ENCODE data around the gene STK39. TPM values are rescaled to one million over a fixed set of nuclear protein-coding genes. Genes with fewer than 3 reads are reported as not detected.

The STK39 gene
- polyA plus RNA-seq, 1 experiment, result 25.2 TPM

- ChIA-PET POLR2A (no interaction called here), CTCF (no interaction called here)
- Histone ChIP-seq H3K27me3 (ENCODE audit: control insufficient read depth, insufficient read depth, low read length) (no peaks in the 10 kb centered on the region), H3K9me3 (ENCODE audit: control insufficient read depth, insufficient read depth, low read length) (no peaks in the 10 kb centered on the region), H3K4me3 (ENCODE audit: low read depth, low read length) (no peak overlapping the region), H3K27ac (ENCODE audit: low read depth, low read length) (no peak overlapping the region)
- DNase-seq (ENCODE audit: low read depth, low spot score), result no peak
- TF ChIP-seq CTCF (IDR thresholded peaks at IDR 0.05; ENCODE audit: low read depth, low read length), result no peak
Measured at GRCh38 chr2:168184681-168185513, 62.5 kb downstream of the STK39 start.

- CTCF ChIA-PET, result interaction anchor here (1.4 kb wide), 1 partner anchor 65 kb away, joined by 5 read pairs; no protein-coding TSS in a partner anchor
- no peak overlapping the region for H3K4me3 ChIP-seq (ENCODE audit: low read depth, low read length)
- H3K27ac ChIP-seq (ENCODE audit: low read depth, low read length), result no peak overlapping the region
- POLR2A ChIA-PET, result no interaction called here
- no peak for TF ChIP-seq CTCF (IDR thresholded peaks at IDR 0.05; ENCODE audit: low read depth, low read length)
- no peaks in the 10 kb centered on the region for H3K27me3 ChIP-seq (ENCODE audit: control insufficient read depth, insufficient read depth, low read length)
- no peaks in the 10 kb centered on the region for H3K9me3 ChIP-seq (ENCODE audit: control insufficient read depth, insufficient read depth, low read length)
- no peak for DNase-seq (ENCODE audit: low read depth, low spot score)
Measured at GRCh38 chr2:168183308-168183997, 63.9 kb downstream of the STK39 start.

- TF ChIP-seq CTCF (IDR thresholded peaks at IDR 0.05; ENCODE audit: low read depth, low read length), result no peak
- no peak for DNase-seq (ENCODE audit: low read depth, low spot score)
- Histone ChIP-seq H3K4me3 (ENCODE audit: low read depth, low read length) (no peak overlapping the region), H3K9me3 (ENCODE audit: control insufficient read depth, insufficient read depth, low read length) (no peaks in the 10 kb centered on the region), H3K27me3 (ENCODE audit: control insufficient read depth, insufficient read depth, low read length) (no peaks in the 10 kb centered on the region), H3K27ac (ENCODE audit: low read depth, low read length) (no peak overlapping the region)
- ChIA-PET CTCF (interaction anchor here (1.4 kb wide), 1 partner anchor 64 kb away, joined by 5 read pairs; no protein-coding TSS in a partner anchor), POLR2A (no interaction called here)
Measured at GRCh38 chr2:168182550-168183249, 64.7 kb downstream of the STK39 start.

- ChIA-PET CTCF (no interaction called here), POLR2A (no interaction called here)
- TF ChIP-seq CTCF (IDR thresholded peaks at IDR 0.05; ENCODE audit: low read depth, low read length), result no peak
Measured at GRCh38 chr2:168181825-168182224, 65.6 kb downstream of the STK39 start.

More at GRCh38 chr2:168181825-168182224, 65.6 kb downstream of the STK39 start:
- no peaks in the 10 kb centered on the region for H3K27me3 ChIP-seq (ENCODE audit: control insufficient read depth, insufficient read depth, low read length)
- no peaks in the 10 kb centered on the region for H3K9me3 ChIP-seq (ENCODE audit: control insufficient read depth, insufficient read depth, low read length)
- no peak for DNase-seq (ENCODE audit: low read depth, low spot score)
- no peak overlapping the region for H3K4me3 ChIP-seq (ENCODE audit: low read depth, low read length)
- no peak overlapping the region for H3K27ac ChIP-seq (ENCODE audit: low read depth, low read length)

Measured in AG04450 (cell line).